ENCODE results near the gene MINK1.
"Not testable (repeated sequence)": the region's sequence is repeated elsewhere in the genome, so short reads cannot be mapped to it uniquely, and the experiment has no call there.

GRCh38 chr17:4867535-4867934, 34.4 kb downstream of the MINK1 start:
- not testable (repeated sequence) for TF ChIP-seq CTCF (conservative IDR thresholded peaks at IDR 0.05 in 1 of 2, IDR thresholded peaks at IDR 0.05 in 1 of 2; ENCODE audit: extremely low read depth in 1 of 2, insufficient read depth in 1 of 2, low read depth in 1 of 2, low read length in 2 of 2); EZH2 (IDR thresholded peaks at IDR 0.05; ENCODE audit: borderline replicate concordance, low read length)

Measured in mammary epithelial cell (primary cell).